Testis (tissue), 3 donors: ENCODE measurements around the gene CCR6. TPM values are rescaled to one million over a fixed set of nuclear protein-coding genes. Genes with fewer than 3 reads are reported as not detected.

ENCODE experiments used
- DNase-seq: peaks from one replicate; pipeline ENCODE4 v3.0.0-alpha.2; 2019
- H3K27ac ChIP-seq, 2 donors: fragments of 200-600 bp; sonication (generic); one replicate each; pipeline ENCODE4 v1.5.1; 2019
- H3K27me3 ChIP-seq: fragments of 200-600 bp; sonication (generic); one replicate; pipeline ENCODE4 v1.5.1; 2019
- H3K36me3 ChIP-seq: fragments of 200-600 bp; sonication (generic); one replicate; pipeline ENCODE4 v1.5.1; 2017; ENCODE audit warnings: low read depth; ENCODE audit errors: missing control alignments
- H3K4me1 ChIP-seq: fragments of 200-600 bp; sonication (generic); one replicate; pipeline ENCODE4 v1.5.1; 2019
- H3K4me3 ChIP-seq, 2 donors: fragments of 200-600 bp; sonication (generic); one replicate each; pipeline ENCODE4 v1.5.1; 2017 to 2019
- H3K9me3 ChIP-seq: fragments of 200-600 bp; sonication (generic); one replicate; pipeline ENCODE4 v1.5.1; 2017
- POLR2A ChIP-seq: fragments of 450-650 bp; IDR thresholded peaks from one replicate; pipeline ENCODE4 v1.6.1; 2017; ENCODE audit warnings: antibody characterized with exemption, mild to moderate bottlenecking, moderate library complexity
- WGBS, 2 donors: methylation state at CpG; one replicate each; pipeline ENCODE4 v1.1.5; 2018; 5-methylcytosine and 5-hydroxymethylcytosine counted together
- intact Hi-C: fragments of 100-400 bp; cut with DNase I; formaldehyde crosslinking; loops from one replicate; pipeline ENCODE4 v1.15.1; 2023; ENCODE audit warnings: low total_unique reads
- polyA plus RNA-seq: library from polyadenylated mRNA; stranded (reverse); fragments of 350-450 nt; fragmentation: Illumina TruSeq; extraction: RNeasy Lipid Tissue Mini Kit (QIAGEN cat#74804); gene quantifications from one replicate; pipeline ENCODE4 v1.2.3, GENCODE V29; 2014; ENCODE audit warnings: low read depth, low replicate concordance; ENCODE audit not compliant: insufficient read depth
- total RNA-seq, 2 donors: library from RNA; depleted of rRNA; stranded (reverse); fragments of >200 nt; gene quantifications; one replicate each; pipeline ENCODE4 v1.2.3, GENCODE V29; 2016
- TF ChIP-seq, protein P1 (sequence below), 3 experiments: fragments of 450-650 bp in 2 of 3; fragments of 200-600 bp in 1 of 3; sonication (generic) in 1 of 3; IDR thresholded peaks; one replicate each; pipeline ENCODE4 v1.5.1; 2016 to 2019; ENCODE audit warnings: antibody characterized with exemption in 3 of 3, mild to moderate bottlenecking in 2 of 3, moderate library complexity in 1 of 3

The CCR6 gene
- total and polyA plus RNA-seq, 3 donors from 2014 or later = 0.87 to 5.3 TPM; not detected in 1

- Histone ChIP-seq H3K36me3 (no peaks in the 10 kb centered on the region), H3K4me1 (peaks cover 5% of the 10 kb centered on the region), H3K27me3 (no peaks in the 10 kb centered on the region), H3K9me3 (no peaks in the 10 kb centered on the region), H3K4me3 (no peak overlapping the region), H3K27ac (no peak overlapping the region)
- intact Hi-C loops = no loop called here
- no peak for TF ChIP-seq POLR2A
- TF ChIP-seq, protein P1, sequence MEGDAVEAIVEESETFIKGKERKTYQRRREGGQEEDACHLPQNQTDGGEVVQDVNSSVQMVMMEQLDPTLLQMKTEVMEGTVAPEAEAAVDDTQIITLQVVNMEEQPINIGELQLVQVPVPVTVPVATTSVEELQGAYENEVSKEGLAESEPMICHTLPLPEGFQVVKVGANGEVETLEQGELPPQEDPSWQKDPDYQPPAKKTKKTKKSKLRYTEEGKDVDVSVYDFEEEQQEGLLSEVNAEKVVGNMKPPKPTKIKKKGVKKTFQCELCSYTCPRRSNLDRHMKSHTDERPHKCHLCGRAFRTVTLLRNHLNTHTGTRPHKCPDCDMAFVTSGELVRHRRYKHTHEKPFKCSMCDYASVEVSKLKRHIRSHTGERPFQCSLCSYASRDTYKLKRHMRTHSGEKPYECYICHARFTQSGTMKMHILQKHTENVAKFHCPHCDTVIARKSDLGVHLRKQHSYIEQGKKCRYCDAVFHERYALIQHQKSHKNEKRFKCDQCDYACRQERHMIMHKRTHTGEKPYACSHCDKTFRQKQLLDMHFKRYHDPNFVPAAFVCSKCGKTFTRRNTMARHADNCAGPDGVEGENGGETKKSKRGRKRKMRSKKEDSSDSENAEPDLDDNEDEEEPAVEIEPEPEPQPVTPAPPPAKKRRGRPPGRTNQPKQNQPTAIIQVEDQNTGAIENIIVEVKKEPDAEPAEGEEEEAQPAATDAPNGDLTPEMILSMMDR (IDR thresholded peaks at IDR 0.05) = no peak
- DNase-seq = no peak
- WGBS, 2 donors = 73 to 77% methylated on average over 21 to 25 of the region's 25 CpGs
Measured at GRCh38 chr6:167113935-167114910, 8.7 kb upstream of the CCR6 start.

- no peak overlapping the region for H3K27ac ChIP-seq
- H3K4me3 ChIP-seq = no peak overlapping the region
- no peaks in the 10 kb centered on the region for H3K36me3 ChIP-seq
- no peak for TF ChIP-seq POLR2A
- TF ChIP-seq, protein P1 (IDR thresholded peaks at IDR 0.05) = no peak
- H3K27me3 ChIP-seq = no peaks in the 10 kb centered on the region
- no peaks in the 10 kb centered on the region for H3K9me3 ChIP-seq
- DNase-seq = no peak
- H3K4me1 ChIP-seq = peaks cover 5% of the 10 kb centered on the region
- intact Hi-C loops = no loop called here
- 84 to 88% methylated on average over 10 of the region's 10 CpGs for WGBS, 2 donors
Measured at GRCh38 chr6:167115054-167115453, 7.8 kb upstream of the CCR6 start.

DNA sequence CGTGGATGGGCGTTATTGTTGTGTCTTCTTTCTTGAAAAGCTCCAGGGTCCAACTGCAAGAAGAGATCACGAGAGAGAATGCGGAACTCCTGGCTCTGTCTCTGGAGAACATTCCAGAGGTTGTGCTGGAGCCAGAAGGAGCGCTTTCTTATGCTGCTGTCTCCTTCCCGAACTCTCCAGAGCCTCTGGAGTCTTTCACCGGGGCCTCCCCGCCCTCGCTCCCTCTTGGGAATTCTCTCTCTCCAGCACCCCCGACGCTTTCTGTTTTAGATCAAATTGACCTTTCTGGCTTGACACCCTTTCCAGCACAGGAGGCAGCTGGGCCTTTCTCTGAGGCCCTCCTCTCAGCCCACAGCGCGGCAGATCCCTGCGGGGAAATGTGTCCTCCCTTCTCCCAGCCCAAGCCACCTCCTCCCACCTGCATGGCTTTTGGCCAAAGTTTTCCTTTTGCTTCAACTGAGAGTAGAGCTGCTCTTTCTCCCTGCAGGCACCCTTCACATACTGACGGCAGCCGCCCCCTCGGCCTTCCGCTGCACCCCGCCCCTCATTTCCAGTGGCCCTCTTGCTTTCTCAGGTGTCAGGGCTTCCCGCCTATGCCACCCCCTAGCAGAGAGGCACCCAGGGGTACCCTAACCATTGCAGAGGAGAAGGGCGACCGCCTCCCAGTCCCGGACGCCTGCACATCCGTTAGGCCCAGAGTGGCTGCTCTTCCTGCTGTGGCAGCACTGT, 6.6 kb upstream of the CCR6 start:
- DNase-seq = peak; percentile 74
- Histone ChIP-seq H3K4me3 (no peak overlapping the region), H3K9me3 (no peaks in the 10 kb centered on the region), H3K4me1 (peaks cover 5% of the 10 kb centered on the region), H3K36me3 (no peaks in the 10 kb centered on the region), H3K27ac (peak overlapping the region in 1 of 2 donors; percentile 52), H3K27me3 (no peaks in the 10 kb centered on the region)
- TF ChIP-seq, protein P1 (IDR thresholded peaks at IDR 0.05) = no peak
- TF ChIP-seq POLR2A = no peak
- WGBS, 2 donors = 39 to 40% methylated on average over 25 of the region's 25 CpGs
- intact Hi-C loops = no loop called here

DNA sequence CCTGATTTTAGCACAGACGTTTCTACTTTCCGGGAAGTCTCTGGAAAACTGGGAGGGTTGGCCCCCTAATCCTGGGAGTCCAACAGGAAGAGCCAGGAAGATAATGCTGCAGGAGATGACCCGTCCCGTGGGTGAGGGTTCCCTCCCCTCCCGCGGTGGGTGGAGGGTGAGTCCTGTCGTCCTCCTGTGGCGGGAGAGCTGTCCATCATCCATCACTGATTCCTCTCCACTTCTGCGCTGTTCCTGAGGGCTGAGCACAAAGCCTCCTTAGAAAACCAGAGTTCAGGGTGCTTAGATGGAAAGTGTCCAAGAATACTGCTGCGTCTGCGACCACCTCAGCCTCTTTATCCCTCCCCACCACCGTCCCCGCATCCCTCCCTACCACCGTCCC, 6.1 kb upstream of the CCR6 start:
- DNase-seq = no peak
- peaks cover 5% of the 10 kb centered on the region for H3K4me1 ChIP-seq
- TF ChIP-seq POLR2A = no peak
- TF ChIP-seq, protein P1 (IDR thresholded peaks at IDR 0.05) = no peak
- 41 to 53% methylated on average over 6 to 14 of the region's 14 CpGs for WGBS, 2 donors
- H3K36me3 ChIP-seq = no peaks in the 10 kb centered on the region
- no peaks in the 10 kb centered on the region for H3K27me3 ChIP-seq
- intact Hi-C loops = no loop called here
- H3K27ac ChIP-seq = no peak overlapping the region
- no peaks in the 10 kb centered on the region for H3K9me3 ChIP-seq
- no peak overlapping the region for H3K4me3 ChIP-seq
